Stromal cell of bone marrow (primary cell): Measurements from ENCODE around the gene PRUNE2.
"Not testable (repeated sequence)": the region's sequence is repeated elsewhere in the genome, so short reads cannot be mapped to it uniquely, and the experiment has no call there.

ENCODE experiments used
- DNase-seq: peaks from one replicate; pipeline ENCODE4 v3.0.0-alpha.2; 2012; ENCODE audit warnings: low read depth

Gene PRUNE2

DNA sequence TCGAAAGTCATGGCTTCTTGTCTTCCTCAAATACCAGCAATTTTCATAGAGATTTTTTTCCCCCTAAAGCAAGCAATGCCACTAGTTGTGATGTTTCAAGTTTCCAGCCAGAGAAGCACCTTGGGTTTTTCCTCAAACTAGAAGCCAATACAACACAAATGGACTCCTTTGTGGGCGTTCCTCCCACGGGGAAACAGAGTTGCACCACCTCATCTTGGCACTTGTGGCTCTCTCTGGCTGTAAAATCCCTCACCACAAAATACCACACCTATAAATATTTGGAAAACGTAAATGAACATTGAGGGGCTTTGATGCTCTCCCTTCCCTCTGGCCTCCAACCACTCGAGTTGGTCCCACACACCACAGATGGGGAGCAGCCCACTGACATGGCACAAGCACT, 208.8 kb downstream of the PRUNE2 start:
- DNase-seq: no peak

DNA sequence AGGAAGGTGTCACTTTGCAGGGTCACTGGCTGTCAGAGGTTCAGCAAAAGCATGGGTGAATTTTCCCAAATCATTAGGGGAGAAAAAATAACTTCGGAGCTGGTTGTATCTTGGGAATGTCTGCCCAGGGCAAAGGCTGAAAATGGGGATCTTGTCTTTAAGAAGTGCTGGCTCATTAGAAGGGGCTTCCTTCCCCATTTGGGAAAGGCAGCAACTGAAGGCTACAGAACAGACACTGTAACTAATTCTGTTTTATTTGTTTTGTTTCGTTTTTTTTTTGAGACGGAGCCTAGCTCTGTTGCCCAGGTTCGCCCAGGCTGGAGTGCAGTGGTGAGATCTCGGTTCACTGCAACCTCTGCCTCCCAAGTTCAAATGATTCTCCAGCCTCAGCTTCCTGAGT, 212.0 kb downstream of the PRUNE2 start:
- no peak for DNase-seq

DNA sequence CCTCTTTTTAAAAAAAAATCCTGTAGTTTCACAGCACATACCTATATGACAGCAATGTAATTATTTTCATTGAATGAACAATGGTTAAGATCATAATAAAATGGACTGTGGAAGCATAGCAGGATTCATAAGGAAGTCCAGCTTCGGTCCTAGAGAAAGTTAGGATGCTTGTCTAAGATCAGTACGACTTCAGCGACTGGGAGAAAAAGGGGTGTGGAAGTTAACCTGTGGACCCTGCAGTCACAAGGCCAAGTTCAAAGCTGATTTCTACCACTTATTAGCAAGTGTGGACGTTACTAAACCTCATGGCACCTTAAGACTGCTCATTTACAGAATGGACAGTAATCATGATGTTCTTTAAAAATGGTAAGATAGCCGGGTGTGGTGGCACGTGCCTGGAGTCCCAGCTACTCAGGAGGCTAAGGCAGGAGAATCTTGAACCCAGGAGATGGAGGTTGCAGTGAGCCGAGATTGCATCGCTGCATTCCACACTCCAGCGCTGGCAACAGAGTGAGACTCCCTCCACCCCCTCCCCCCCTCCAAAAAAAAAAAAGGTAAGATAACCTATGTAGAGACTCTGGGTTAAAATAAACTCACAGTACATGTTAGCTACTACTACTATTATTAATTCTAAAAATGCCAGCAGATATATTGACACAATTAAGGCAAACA, 213.3 kb downstream of the PRUNE2 start:
- DNase-seq: no peak

DNA sequence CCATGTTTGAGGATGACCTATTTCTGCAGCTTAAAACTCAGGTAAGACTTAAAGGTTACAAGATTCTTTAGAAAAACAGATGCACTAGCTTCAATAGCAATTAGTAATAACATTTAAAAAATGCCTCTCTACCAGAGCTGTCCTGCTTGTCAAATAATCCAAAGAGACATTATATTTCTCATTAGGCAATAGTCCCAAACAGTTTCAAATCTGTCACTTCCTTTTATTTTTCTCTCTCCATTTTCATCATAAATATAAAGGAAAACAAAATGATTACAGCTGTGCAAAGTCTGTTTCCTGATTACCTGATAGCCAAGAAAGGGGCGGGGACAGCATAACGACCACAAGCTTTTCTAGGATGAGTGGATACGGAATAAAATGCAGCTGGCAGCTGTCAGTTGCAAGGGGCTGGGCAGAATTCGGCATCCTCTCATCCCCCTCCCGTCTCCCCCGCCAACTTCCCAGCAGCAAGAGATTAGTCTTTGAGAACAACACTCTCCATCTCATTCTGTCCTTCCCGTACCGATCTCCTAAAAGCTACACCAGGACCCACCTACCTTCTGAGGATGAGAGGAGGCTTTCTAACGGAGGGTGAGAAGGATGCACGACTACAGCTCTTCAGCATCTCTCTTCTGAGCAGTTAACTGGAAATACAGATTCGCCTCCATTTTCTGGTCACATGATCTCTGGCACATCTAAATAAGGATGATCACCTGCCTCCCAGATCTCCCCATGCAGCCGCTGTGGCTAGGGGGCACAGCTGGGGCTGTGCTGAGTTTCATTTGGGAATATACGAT, 214.2 kb downstream of the PRUNE2 start:
- no peak for DNase-seq

DNA sequence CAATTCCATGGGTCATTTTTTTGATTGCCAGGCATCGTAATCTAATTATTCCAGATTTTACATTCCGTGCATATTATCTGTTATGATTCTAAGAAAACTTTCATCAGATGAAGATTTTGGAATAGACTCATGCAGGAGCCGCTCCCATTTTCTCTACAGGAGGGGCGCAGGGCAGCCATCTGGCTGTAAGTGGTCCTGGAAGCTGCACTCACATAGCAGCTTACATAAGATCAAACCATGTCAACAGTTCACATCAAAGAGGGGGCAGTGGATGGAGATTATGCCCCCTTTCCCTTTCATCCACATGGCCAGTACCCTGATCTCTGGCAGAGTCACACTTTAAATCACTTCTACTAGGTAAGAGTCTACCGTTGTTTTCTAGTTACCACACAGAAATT, 214.9 kb downstream of the PRUNE2 start:
- DNase-seq: no peak

DNA sequence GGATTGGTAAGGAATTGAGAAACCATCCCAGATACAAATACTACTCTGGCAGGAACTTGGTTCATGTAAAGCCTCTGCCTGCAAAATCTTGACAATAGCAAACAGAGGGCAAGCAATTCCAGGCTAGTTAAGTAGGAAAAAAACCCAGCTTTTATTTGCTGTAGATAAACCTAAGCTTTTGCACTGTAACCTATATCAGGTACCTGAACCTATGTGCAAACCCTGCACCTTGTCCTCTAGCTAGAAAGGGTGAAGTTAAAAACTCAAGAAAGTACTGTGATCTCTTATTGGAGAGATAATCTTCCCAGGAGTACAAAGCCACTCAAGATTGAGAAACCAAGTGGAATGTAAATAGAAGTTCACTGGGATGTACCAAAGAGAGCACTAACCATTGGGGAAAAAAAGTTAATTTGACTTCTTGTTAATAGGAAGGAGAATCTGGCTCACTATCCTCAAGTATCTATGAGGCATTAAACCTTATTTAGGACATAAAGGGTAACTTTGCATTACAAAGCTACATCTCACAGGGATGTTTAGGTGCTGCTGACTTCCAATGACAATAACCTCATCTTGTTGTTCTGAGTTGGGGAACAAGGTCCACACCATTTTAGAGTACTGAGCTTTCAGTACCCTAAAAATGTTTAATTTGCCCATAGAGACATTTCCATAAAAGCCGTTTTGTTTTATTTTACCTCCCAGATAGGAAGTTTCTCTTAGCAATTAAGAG, 215.5 kb downstream of the PRUNE2 start:
- no peak for DNase-seq

DNA sequence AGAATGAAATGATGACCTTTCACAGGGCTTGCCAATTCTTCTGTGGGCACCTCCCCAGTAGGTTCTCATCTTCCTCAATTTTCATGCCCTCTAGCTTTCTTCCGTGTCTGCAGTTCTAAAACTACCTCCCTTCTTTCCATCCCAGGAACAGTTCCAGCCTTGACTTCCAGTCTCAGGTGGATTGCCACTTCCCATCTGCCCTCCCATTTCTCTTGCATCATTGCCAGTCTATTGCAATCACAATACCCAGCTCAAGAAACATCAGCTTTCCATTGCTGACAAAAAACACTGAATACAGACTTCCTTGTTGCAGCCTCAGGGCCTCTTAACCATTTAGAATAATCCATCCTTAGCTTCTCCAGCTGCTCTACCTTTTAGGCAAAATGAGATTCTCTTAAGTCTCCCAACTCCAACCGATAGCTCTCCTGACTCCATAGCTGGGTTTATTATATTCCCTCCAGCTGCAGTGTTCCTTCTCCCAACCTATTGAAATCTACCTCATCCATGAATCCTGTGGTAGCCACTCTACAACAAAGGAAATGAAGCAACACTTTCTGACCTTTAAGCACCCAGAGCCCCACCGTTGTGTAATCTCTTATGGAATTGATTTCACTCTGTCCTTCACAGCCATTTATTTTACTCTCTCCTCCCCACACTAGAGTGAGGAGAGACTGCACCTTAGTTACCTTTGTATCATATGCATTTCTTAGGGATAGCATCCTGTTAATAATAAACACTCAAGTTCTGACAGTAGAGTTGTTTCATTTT, 217.3 kb downstream of the PRUNE2 start:
- no peak for DNase-seq

DNA sequence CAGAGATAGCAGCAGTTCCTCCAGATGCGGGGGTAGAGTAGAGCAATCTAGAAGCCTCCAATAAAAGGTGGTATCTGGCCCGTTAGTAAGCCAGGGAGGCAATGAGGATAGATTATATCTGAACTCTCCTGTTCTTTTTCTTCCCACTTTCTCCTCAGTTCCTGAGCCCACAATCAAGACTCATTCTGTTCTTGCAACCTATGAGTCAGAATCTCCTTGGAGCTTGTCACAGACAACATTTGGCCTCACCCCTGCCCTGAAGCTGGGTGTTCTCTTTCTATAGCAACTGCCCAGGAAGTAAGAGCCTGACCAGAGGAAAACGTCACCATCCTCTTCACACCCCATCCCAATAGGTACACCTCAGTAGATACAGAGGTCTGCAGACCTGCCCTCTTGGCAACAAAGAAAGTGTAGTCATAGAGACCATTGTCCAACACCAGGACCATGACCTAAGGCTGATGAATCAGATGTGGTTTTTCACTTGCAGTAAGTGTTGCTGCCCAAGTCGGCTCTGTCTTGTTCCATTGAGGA, 218.0 kb downstream of the PRUNE2 start:
- peak; percentile 89 for DNase-seq

DNA sequence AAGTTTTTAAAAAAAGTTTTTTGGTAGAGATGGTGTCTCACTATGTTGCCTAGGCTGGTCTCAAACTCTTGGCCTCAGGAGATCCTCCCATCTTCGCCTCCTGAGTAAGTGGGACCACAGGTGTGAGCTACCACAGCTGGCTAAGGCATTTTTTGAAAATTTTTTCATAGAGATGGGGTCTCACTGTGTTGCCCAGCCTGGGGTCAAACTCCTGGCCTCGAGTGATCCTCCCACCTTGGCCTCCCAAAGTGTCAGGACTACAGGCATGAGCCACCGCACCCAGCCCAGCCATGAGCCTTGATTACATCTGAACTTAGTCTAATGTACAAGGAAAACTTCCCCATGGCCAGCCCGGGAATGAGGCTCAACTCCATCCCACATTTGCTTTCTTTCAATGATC, 219.2 kb downstream of the PRUNE2 start:
- no peak for DNase-seq

DNA sequence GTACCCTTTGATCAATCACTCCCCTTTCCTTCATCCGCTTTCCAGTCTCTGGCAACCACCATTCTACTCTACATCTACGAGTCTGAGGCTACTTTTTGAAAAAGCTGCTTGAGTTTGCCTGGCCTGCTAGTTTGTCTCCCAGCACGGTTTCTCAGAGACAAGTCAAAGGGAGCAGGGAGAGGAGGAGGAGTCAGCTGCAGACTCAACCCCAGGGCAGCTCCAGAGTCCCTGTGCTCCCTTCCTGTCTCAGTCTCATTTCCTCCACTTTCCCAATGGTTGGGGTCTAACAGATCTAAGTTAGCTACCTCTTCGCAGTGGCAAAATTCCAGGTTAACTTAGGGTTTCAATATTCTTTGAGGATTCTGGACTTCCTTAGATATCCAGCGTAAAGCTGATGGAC, 221.7 kb downstream of the PRUNE2 start:
- no peak for DNase-seq

DNA sequence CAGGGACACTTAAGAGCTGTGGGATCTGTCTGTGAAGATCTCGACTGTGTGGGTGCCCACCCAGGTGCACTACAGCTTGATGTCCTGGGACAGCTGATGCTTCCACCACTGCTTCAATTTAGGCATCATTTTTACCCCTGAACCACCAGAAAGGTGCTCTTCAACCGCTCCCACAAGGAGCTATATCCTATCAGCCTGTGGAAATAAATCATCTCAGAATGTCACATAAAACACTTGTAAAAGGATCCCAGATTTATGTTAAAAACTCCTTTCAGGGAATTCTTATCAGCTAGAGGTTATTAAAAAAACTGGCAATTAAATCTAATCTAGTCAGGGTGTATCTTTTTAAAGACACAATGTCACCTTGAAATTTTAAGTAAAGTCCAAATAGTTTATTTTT, 224.4 kb downstream of the PRUNE2 start:
- DNase-seq: no peak

DNA sequence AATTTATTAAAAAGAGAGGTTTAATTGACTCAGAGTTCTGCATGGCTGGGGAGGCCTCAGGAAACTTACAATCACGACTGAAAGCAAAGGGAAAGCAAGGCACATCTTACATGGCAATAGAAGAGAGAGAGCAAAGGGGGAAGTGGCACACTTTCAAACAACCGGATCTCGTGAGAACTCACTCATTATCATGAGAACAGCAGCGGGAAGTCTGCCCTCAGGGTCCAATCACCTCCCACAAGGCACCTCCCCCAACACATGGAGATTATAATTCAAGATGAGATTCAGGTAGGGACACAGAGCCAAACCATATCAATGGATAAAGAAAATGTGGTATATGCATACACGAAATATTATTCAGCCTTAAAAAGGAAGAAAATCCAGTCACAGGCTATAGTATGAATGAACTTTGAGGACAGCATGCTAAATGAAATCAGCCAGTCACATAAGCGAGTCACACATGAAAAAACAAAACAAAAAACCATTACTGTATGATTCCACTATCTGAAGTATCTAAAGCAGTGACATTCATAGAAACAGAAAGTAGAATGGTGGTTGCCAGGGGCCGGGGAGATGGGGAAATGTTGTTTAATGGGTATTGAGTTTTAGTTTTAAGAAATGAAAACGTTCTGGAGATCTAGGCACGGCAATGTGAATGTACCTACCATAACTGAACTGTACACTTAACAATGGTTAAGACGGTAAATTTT, 225.0 kb downstream of the PRUNE2 start:
- no peak for DNase-seq

DNA sequence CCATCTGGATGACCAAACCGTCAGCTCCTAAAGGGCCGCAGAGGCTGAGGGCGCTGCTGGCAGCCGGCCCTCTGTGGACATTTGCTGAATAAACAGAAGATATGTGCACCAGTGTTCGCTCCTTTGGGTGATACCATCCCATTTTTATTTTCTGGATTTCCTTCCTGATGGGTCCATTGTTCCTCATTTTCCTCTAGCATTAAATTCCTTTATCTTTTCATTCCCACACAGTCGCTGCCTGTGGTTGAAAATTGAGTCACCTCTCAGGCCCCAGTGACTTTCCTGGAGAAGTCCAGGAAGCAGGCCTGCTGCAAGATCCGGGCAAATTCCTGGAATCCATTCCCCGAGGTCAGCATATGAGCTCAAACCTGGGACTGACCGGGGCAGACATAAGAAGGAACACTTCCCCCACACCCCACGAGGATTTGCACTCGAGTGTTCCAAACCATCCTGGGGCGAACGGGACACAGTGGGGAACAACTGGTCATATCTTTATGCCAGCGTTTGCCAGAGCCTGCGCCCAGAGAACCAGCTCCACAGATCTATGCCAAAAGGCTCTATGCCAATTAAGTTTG, 228.3 kb downstream of the PRUNE2 start:
- DNase-seq: no peak

DNA sequence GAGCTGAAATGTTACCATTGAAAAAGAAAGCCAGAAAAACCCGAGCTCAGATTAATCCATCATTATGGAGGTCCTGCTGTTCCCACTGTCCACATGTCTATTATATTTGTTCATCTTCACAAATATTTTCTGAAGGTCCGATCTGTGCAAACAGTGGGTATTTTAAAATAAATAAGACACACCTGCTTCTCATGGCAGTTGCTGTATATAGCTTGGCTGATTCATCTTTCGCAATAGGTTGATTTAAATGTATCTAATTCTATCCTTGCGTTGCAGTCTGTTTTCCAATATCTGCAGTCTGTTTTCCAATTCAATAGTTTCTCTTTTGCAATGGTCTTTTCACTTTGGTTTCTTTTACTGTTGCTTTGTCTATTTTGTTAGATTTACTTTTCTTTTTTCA, 229.1 kb downstream of the PRUNE2 start:
- DNase-seq: no peak

DNA sequence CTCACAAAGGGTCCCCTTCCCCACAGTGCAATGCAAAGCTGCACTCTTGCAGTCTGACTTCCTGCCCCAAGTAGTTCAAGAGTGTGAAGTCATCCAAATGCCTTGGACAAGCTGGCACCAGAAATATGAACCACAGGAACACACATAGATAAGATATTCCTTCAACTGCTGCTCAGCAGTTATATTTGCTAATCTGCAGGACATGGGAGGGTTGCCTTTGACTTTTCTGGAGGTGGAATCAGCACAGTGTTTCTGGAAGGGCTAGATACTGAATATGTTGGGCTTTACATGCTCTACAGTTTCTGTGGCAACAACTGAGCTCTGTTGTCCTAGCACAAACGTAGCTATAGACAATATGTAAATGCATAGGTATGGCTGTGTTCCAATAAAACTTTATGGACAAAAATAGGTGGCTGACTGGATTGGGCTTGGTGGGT, 238.4 kb downstream of the PRUNE2 start:
- no peak for DNase-seq

DNA sequence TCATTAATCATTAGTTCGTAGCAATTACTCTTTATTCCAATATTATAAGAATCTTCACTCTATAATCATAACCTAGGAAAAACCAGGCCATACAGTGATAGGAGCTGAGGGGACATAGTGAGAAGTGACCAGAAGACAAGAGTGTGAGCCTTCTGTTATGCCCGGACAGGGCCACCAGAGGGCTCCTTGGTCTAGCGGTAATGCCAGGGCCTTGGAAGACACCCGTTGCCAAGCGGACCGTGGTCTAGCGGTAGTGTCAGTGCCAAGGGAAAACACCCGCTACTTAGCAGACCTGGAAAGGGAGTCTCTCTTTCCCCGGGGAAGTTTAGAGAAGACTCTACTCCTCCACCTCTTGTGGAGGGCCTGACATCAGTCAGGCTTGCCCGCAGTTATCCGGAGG, 239.9 kb downstream of the PRUNE2 start:
- DNase-seq: not testable (repeated sequence)

DNA sequence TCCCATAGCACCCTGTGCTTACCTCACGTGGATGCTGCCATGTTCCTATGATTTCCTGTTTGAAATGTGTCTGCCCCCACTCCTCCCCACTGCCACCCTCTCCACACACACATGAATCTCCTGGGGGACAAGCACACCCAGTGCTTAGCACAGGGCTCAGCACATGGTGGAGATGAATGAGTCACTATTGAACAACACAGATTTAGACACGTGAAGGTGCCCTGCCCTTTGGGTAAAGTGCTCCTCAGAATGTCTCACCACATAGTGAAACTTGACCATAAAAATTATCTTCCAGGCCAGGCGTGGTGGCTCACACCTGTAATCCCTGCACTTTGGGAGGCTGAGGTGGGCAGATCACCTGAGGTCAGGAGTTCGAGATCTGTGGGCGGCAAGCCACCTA, 240.5 kb downstream of the PRUNE2 start:
- no peak for DNase-seq

DNA sequence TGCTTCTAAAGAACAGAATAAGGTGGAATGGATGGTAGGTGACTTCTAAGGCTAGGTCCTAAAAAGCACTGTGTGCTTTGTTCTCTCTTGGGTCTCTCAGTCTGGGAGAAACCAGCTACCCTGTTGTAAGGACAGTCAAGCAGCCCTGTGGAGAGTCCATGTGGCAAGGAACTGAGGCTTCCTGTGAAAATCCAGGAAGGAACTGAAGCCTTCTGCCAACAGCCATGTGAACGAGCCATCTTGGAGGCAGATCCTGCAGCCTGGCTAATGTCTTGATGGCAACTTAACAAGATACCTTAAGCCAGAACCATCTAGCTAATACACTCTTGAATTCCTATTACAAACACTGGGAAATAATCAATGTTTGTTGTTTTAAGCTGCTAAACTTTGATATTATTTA, 241.8 kb downstream of the PRUNE2 start:
- DNase-seq: no peak

DNA sequence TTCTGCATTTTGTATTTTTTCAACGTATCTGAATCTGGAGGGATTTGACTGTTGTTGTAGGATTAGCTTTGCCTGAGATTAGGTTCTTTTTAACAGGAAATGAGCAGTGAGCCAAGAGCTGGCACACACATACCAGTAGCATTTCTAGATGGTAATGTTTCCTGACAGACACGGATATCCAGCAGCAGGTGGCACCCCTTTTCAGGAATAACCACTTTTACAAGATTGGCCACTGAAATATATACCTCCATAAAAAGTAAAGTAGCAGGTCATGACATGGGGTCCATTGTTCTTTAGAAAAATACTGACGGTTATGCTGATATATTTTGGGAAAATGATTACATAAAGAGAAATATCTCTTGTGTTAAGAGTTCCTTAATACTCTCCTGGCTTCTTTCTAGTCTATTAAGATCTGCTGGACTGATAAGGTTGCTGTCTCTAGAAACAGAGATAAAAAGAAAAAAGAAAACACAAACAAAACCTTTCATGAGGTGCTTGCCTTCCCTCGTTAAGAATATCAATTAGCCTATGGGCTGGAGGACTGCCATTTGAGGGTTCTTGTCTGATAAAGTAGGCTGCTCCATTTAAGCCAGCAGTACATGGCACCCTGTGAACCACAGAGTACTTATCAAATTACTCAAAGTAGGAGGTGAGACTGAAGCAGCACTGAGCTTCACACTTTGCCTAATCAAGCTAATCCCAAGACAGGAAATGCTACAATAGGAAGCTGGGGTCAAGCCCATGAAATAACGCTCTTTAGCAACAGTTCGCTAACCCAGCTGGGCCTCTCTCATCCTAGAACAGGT, 243.2 kb downstream of the PRUNE2 start:
- no peak for DNase-seq
